ENCODE measurements around the gene SREK1IP1. TPM values are rescaled to one million over a fixed set of nuclear protein-coding genes. Genes with fewer than 3 reads are reported as not detected.
A peak's percentile ranks its signal among the peaks of the same experiment; 100 is the strongest.

SREK1IP1 gene
- total and polyA plus RNA-seq, 10 of the 15 experiments (the other 5 are each of a cell fraction or from before 2014, with no cell fraction given): 9.1 to 60.3 (median 26.9) TPM

DNA sequence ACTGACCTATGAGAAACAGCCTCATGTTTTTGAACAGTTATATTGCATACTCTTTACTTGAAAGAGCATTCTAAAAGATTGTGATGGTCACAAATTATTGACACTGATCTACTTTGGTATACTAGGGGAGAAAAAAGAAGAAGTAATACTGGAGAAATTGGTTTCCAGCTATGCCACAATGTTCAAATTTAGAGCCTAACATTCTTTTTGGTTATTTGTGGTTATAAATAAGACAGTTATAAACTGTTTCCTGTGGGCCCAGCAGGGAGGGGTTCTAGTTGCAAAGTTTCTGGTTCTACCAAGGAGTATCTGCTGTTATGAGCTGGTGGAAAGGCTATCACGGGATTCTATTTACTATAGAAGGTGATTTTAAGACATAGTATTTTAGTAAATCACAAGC lies 5.0 kb upstream of the SREK1IP1 start (continued):
- TF ChIP-seq, protein P1, sequence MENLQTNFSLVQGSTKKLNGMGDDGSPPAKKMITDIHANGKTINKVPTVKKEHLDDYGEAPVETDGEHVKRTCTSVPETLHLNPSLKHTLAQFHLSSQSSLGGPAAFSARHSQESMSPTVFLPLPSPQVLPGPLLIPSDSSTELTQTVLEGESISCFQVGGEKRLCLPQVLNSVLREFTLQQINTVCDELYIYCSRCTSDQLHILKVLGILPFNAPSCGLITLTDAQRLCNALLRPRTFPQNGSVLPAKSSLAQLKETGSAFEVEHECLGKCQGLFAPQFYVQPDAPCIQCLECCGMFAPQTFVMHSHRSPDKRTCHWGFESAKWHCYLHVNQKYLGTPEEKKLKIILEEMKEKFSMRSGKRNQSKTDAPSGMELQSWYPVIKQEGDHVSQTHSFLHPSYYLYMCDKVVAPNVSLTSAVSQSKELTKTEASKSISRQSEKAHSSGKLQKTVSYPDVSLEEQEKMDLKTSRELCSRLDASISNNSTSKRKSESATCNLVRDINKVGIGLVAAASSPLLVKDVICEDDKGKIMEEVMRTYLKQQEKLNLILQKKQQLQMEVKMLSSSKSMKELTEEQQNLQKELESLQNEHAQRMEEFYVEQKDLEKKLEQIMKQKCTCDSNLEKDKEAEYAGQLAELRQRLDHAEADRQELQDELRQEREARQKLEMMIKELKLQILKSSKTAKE (IDR thresholded peaks at IDR 0.05; ENCODE audit: low read depth, poor library complexity, severe bottlenecking): peak; percentile 45
- TF ChIP-seq HDAC2 (IDR thresholded peaks at IDR 0.05): no peak

DNA sequence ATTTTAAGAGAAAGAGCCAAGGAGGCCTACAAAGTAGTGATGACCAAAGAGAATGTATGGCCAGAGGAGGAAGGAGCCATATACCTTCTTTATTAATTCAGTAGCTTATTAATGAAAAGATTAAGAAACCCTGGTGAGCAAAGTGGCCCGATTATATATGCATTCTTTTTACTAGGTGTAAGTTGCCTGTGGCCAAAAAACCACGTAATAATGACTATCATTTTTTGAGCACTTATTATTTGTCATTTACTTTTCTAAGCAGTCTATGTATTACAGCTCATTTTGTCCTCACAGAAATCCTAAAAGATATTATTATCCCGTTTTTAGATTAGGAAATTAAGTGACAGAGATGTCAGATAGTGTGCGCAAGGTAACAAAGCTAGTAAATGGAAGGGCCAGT lies 3.2 kb upstream of the SREK1IP1 start:
- FAIRE-seq (no peak), ATAC-seq (no peak), DNase-seq (ENCODE audit: low read depth, low spot score) (no peak)
- Histone ChIP-seq H3K4me3 (no peak overlapping the region), H3K4me2 (ENCODE audit: control insufficient read depth, insufficient read depth) (no peak overlapping the region; the same call in 1 of the 2 replicates), H3K79me2 (ENCODE audit: control insufficient read depth, insufficient read depth, low read length) (peaks cover 63% of the 10 kb centered on the region), H2AFZ (ENCODE audit: control insufficient read depth, low read depth, low read length) (no peak overlapping the region), H3K27me3 (replicated peaks in 1 of 2; ENCODE audit: control insufficient read depth in 2 of 2, insufficient read depth in 2 of 2, low read length in 1 of 2) (no peaks in the 10 kb centered on the region), H3K9me3 (replicated peaks; ENCODE audit: control insufficient read depth, insufficient read depth, low read length) (no peaks in the 10 kb centered on the region), H4K20me1 (ENCODE audit: control insufficient read depth, insufficient read depth) (no peaks in the 10 kb centered on the region), H3K4me1 (ENCODE audit: control insufficient read depth, insufficient read depth, low read length) (peaks cover 13% of the 10 kb centered on the region), H3K36me3 (ENCODE audit: control insufficient read depth in 2 of 2, insufficient read depth in 2 of 2, low read length in 1 of 2) (peaks cover 0 to 5% of the 10 kb centered on the region in 2 experiments; a peak in 1 of 4 replicates), H3K27ac (ENCODE audit: control insufficient read depth, insufficient read depth) (peak overlapping the region; percentile 31; the same call in 1 of the 2 replicates), H3K9ac (ENCODE audit: control insufficient read depth, insufficient read depth, low read length) (no peak overlapping the region)
- RAD21 ChIA-PET (ENCODE audit: unreplicated experiment): interaction anchor here (2.1 kb wide), 1 partner anchor 711 kb away, joined by 6 read pairs; no protein-coding TSS in a partner anchor
- intact Hi-C loops (cut with micrococcal nuclease; ENCODE audit: unreplicated experiment) (no loop called here), in situ Hi-C loops (cut with MboI) (no loop called here)
- POLR2A ChIA-PET: interaction anchor here (1.0 kb wide), 1 partner anchor 709 kb away, joined by 5 read pairs; no protein-coding TSS in a partner anchor
- SMC1A ChIA-PET (ENCODE audit: uncharacterized antibody, unreplicated experiment): interaction anchor here (0.8 to 1.9 kb wide), 2 partner anchors 12 to 136 kb away, joined by 3 to 8 read pairs; no protein-coding TSS in a partner anchor
- 94% methylated on average over 4 of the region's 4 CpGs for WGBS (ENCODE audit: insufficient coverage, insufficient replicate concordance, low lambda C conversion rate, missing lambda C conversion rate)
- CTCF ChIA-PET: interaction anchor here (1.1 to 1.3 kb wide), 3 partner anchors 17 to 136 kb away, joined by 3 read pairs; no protein-coding TSS in a partner anchor
- no TSS peak for BruUV-seq (replicated peaks)
- TF ChIP-seq ZZZ3 (IDR thresholded peaks at IDR 0.05; ENCODE audit: control insufficient read depth, insufficient read length, low read depth) (no peak), CBX3 (IDR thresholded peaks at IDR 0.05; ENCODE audit: borderline replicate concordance, low read depth) (no peak), ZNF207 (IDR thresholded peaks at IDR 0.05; ENCODE audit: borderline replicate concordance) (no peak), NFYA (IDR thresholded peaks at IDR 0.05; ENCODE audit: borderline replicate concordance, low read depth, low read length) (no peak), MTA2 (IDR thresholded peaks at IDR 0.05; ENCODE audit: low read depth) (no peak), NFIC (IDR thresholded peaks at IDR 0.05; ENCODE audit: low read depth, low read length) (no peak), MEF2B (IDR thresholded peaks at IDR 0.05; ENCODE audit: partially characterized antibody, poor library complexity, severe bottlenecking) (no peak), DPF2 (IDR thresholded peaks at IDR 0.05) (no peak), NFYB (IDR thresholded peaks at IDR 0.05; ENCODE audit: insufficient read depth, low read depth, low read length) (no peak), LARP7 (IDR thresholded peaks at IDR 0.05) (no peak), MYC (IDR thresholded peaks at IDR 0.05; ENCODE audit: insufficient read depth, insufficient read length, insufficient replicate concordance, low read length, severe bottlenecking) (no peak), SP1 (IDR thresholded peaks at IDR 0.05; ENCODE audit: low read depth, low read length) (no peak), KAT2A (conservative IDR thresholded peaks at IDR 0.05; ENCODE audit: control insufficient read depth, low read depth, low read length) (no peak), YBX1 (IDR thresholded peaks at IDR 0.05) (no peak), RAD21 (IDR thresholded peaks at IDR 0.05; ENCODE audit: insufficient read depth, low read depth, low read length) (no peak)
- TF ChIP-seq, protein P2, sequence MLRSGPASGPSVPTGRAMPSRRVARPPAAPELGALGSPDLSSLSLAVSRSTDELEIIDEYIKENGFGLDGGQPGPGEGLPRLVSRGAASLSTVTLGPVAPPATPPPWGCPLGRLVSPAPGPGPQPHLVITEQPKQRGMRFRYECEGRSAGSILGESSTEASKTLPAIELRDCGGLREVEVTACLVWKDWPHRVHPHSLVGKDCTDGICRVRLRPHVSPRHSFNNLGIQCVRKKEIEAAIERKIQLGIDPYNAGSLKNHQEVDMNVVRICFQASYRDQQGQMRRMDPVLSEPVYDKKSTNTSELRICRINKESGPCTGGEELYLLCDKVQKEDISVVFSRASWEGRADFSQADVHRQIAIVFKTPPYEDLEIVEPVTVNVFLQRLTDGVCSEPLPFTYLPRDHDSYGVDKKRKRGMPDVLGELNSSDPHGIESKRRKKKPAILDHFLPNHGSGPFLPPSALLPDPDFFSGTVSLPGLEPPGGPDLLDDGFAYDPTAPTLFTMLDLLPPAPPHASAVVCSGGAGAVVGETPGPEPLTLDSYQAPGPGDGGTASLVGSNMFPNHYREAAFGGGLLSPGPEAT (IDR thresholded peaks at IDR 0.05; ENCODE audit: low read depth): no peak
- TF ChIP-seq, protein P3, sequence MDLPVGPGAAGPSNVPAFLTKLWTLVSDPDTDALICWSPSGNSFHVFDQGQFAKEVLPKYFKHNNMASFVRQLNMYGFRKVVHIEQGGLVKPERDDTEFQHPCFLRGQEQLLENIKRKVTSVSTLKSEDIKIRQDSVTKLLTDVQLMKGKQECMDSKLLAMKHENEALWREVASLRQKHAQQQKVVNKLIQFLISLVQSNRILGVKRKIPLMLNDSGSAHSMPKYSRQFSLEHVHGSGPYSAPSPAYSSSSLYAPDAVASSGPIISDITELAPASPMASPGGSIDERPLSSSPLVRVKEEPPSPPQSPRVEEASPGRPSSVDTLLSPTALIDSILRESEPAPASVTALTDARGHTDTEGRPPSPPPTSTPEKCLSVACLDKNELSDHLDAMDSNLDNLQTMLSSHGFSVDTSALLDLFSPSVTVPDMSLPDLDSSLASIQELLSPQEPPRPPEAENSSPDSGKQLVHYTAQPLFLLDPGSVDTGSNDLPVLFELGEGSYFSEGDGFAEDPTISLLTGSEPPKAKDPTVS (IDR thresholded peaks at IDR 0.05; ENCODE audit: low read depth, low read length): no peak

Measured in GM12878 (cell line).